GM12878 (cell line): ENCODE results near the gene SLC6A11. TPM values are rescaled to one million over a fixed set of nuclear protein-coding genes. Genes with fewer than 3 reads are reported as not detected.

Experiments
- ATAC-seq: fragments of 200-7000 bp; cut with Tn5 transposase; 3 replicates; pipeline ENCODE4 v1.9.1; 2020; ENCODE audit warnings: mild to moderate bottlenecking, moderate library complexity
- BruUV-seq: library from RNA; stranded (reverse); fragments of 400-500 nt; replicated peaks from 2 replicates; lab custom pipeline; 2021; lab: Mats Ljungman, UMichigan
- CTCF ChIA-PET: fragments of 300-600 bp; sonication (Branson Sonifier 250); formaldehyde crosslinking; extraction: SDS; loops from one replicate; lab custom pipeline; 2021; ENCODE audit warnings: inconsistent platforms; lab: Yijun Ruan, JAX
- POLR2A ChIA-PET: fragments of 350-600 bp; formaldehyde crosslinking; extraction: SDS; loops from one replicate; lab custom pipeline; 2021; ENCODE audit warnings: inconsistent platforms; lab: Charles Lee
- RAD21 ChIA-PET: fragments of 300-600 bp; sonication (Branson Sonifier 250); formaldehyde crosslinking; loops from one replicate; lab custom pipeline; 2023; ENCODE audit warnings: antibody characterized with exemption; ENCODE audit not compliant: unreplicated experiment; lab: Charles Lee
- SMC1A ChIA-PET: fragments of 300-600 bp; sonication (Branson Sonifier 250); formaldehyde crosslinking; loops from one replicate; lab custom pipeline; 2023; ENCODE audit not compliant: unreplicated experiment, uncharacterized antibody; lab: Charles Lee
- DNase-seq: peaks from one replicate; pipeline ENCODE4 v3.0.0-alpha.2; 2011; ENCODE audit warnings: low read depth, low spot score
- FAIRE-seq: peaks from 3 replicates; lab custom pipeline; 2011; peaks lifted over from hg19 to GRCh38; lab: Jason Lieb, UNC
- H2AFZ ChIP-seq: 2 replicates; pipeline ENCODE4 v1.6.0; 2011; ENCODE audit warnings: low read depth, low read length, control low read depth; ENCODE audit not compliant: control insufficient read depth
- H3K27ac ChIP-seq: 2 replicates; pipeline ENCODE4 v1.5.1; 2011; ENCODE audit warnings: control low read depth; ENCODE audit not compliant: control insufficient read depth, insufficient read depth
- H3K27me3 ChIP-seq, 2 experiments: replicated peaks in 1 of 2; 2 replicates each; pipeline versions ENCODE4 v1.6.0 to v1.6.1; 2011; ENCODE audit warnings: low read length in 1 of 2; ENCODE audit not compliant: control insufficient read depth in 2 of 2, insufficient read depth in 2 of 2
- H3K36me3 ChIP-seq, 2 experiments: 2 replicates each; pipeline ENCODE4 v1.5.1; 2011; ENCODE audit warnings: low read length in 1 of 2; ENCODE audit not compliant: control insufficient read depth in 2 of 2, insufficient read depth in 2 of 2
- H3K4me1 ChIP-seq: 2 replicates; pipeline ENCODE4 v1.6.1; 2011; ENCODE audit warnings: mild to moderate bottlenecking, low read length, moderate library complexity, mixed read lengths; ENCODE audit not compliant: control insufficient read depth, insufficient read depth
- H3K4me2 ChIP-seq: 2 replicates; pipeline ENCODE4 v1.6.0; 2011; ENCODE audit warnings: control low read depth; ENCODE audit not compliant: control insufficient read depth, insufficient read depth
- H3K4me3 ChIP-seq: fragments of 200-600 bp; sonication (generic); 2 replicates; pipeline ENCODE4 v1.5.1; 2016
- H3K79me2 ChIP-seq: 2 replicates; pipeline ENCODE4 v1.6.0; 2011; ENCODE audit warnings: low read length; ENCODE audit not compliant: control insufficient read depth, insufficient read depth
- H3K9ac ChIP-seq: 2 replicates; pipeline ENCODE4 v1.8.0; 2011; ENCODE audit warnings: low read length, control low read depth, mixed read lengths; ENCODE audit not compliant: control insufficient read depth, insufficient read depth
- H3K9me3 ChIP-seq: replicated peaks from 3 replicates; pipeline ENCODE4 v1.5.1; 2011; ENCODE audit warnings: mild to moderate bottlenecking, low read length; ENCODE audit not compliant: control insufficient read depth, insufficient read depth
- H4K20me1 ChIP-seq: 2 replicates; pipeline ENCODE4 v1.6.0; 2011; ENCODE audit not compliant: control insufficient read depth, insufficient read depth
- BCL3 ChIP-seq: IDR thresholded peaks from 2 replicates; pipeline ENCODE4 v1.6.1; 2011; ENCODE audit warnings: borderline replicate concordance, low read depth, mild to moderate bottlenecking, moderate library complexity, low read length; ENCODE audit not compliant: insufficient read depth, poor library complexity, severe bottlenecking
- CHD1 ChIP-seq: IDR thresholded peaks from 2 replicates; pipeline ENCODE4 v1.6.1; 2012; ENCODE audit warnings: low read depth, low read length, improper control_type of control experiment
- EED ChIP-seq: sonication (generic); IDR thresholded peaks from 2 replicates; pipeline ENCODE4 v1.6.1; 2016; ENCODE audit warnings: antibody characterized with exemption, low read depth
- MLLT1 ChIP-seq: fragments of 450-650 bp; IDR thresholded peaks from 2 replicates; pipeline ENCODE4 v1.6.1; 2016; ENCODE audit warnings: mild to moderate bottlenecking
- MTA2 ChIP-seq: fragments of 450-650 bp; IDR thresholded peaks from 2 replicates; pipeline ENCODE4 v1.6.1; 2016; ENCODE audit warnings: low read depth, mild to moderate bottlenecking, moderate library complexity
- NR2C2 ChIP-seq: IDR thresholded peaks from 2 replicates; pipeline ENCODE4 v1.6.1; 2011; ENCODE audit warnings: borderline replicate concordance, low read depth; ENCODE audit not compliant: control insufficient read depth, insufficient read length
- NRF1 ChIP-seq: conservative IDR thresholded peaks from 2 replicates; pipeline ENCODE4 v1.6.1; 2011; ENCODE audit warnings: mild to moderate bottlenecking, low read depth, low read length, improper control_type of control experiment
- PAX8 ChIP-seq: fragments of 450-650 bp; IDR thresholded peaks from 2 replicates; pipeline ENCODE4 v1.6.1; 2017; ENCODE audit warnings: mild to moderate bottlenecking, moderate library complexity
- SIN3A ChIP-seq: IDR thresholded peaks from 2 replicates; pipeline ENCODE4 v1.6.1; 2012; ENCODE audit warnings: low read depth, low read length, improper control_type of control experiment
- SPI1 ChIP-seq: IDR thresholded peaks from 2 replicates; pipeline ENCODE4 v1.6.1; 2011; ENCODE audit warnings: low read depth, mild to moderate bottlenecking, low read length, moderate library complexity, borderline replicate concordance; ENCODE audit not compliant: insufficient read depth
- SREBF1 ChIP-seq: IDR thresholded peaks from 2 replicates; pipeline ENCODE4 v1.6.1; 2012; ENCODE audit warnings: mild to moderate bottlenecking, low read length
- USF2 ChIP-seq: IDR thresholded peaks from 2 replicates; pipeline ENCODE4 v1.6.1; 2011; ENCODE audit warnings: low read depth, low read length, improper control_type of control experiment, borderline replicate concordance
- ZNF622 ChIP-seq: fragments of 450-650 bp; IDR thresholded peaks from 2 replicates; pipeline ENCODE4 v1.6.1; 2017; ENCODE audit warnings: mild to moderate bottlenecking, inconsistent platforms
- WGBS: methylation state at CpG from one replicate; pipeline ENCODE4 v1.1.6; 2016; ENCODE audit warnings: low lambda C conversion rate; ENCODE audit not compliant: insufficient replicate concordance, insufficient coverage; ENCODE audit errors: missing lambda C conversion rate; 5-methylcytosine and 5-hydroxymethylcytosine counted together
- in situ Hi-C: fragments of 300-500 bp; cut with MboI; formaldehyde crosslinking; loops from 9 replicates; pipeline ENCODE4 v1.14.3; 2018; ENCODE audit warnings: mixed read lengths
- intact Hi-C: fragments of 100-400 bp; cut with micrococcal nuclease; formaldehyde crosslinking; loops from one replicate; pipeline ENCODE4 v1.14.2; 2022; ENCODE audit not compliant: unreplicated experiment
- polyA plus RNA-seq, 11 experiments: library from polyadenylated mRNA; depleted of rRNA in 4 of 11; unstranded in 6 of 11; stranded (reverse) in 5 of 11; fragments of >200 nt; fragmentation: Nextera tagmentation in 4 of 11; fragmentation: Illumina TruSeq in 1 of 11; extraction: Ambion mirVana in 4 of 11; extraction: Trizol in 1 of 11; gene quantifications; 1 replicate in 1 of 11; 2 replicates in 10 of 11; pipeline versions ENCODE4 v1.2.1 to v1.2.3, GENCODE V29; 2011 to 2016; ENCODE audit warnings: inconsistent platforms in 2 of 11, missing spikeins in 2 of 11, low read depth in 1 of 11
- total RNA-seq, 4 experiments: library from RNA; depleted of rRNA in 3 of 4; stranded (reverse); fragments of >200 nt in 3 of 4; fragmentation: Illumina TruSeq in 1 of 4; extraction: Trizol in 1 of 4; gene quantifications; 2 replicates each; pipeline versions ENCODE4 v1.2.1 to v1.2.3, GENCODE V29; 2013 to 2021
- TF ChIP-seq, protein P1 (sequence below): IDR thresholded peaks from 2 replicates; pipeline ENCODE4 v1.6.1; 2012; ENCODE audit warnings: mild to moderate bottlenecking, low read depth, low read length

The SLC6A11 gene
- total and polyA plus RNA-seq, 10 of the 15 experiments (the other 5 are each of a cell fraction or from before 2014, with no cell fraction given) = not detected

GRCh38 chr3:10889206-10889960 is 73.4 kb downstream of the SLC6A11 start:
- Histone ChIP-seq H3K9ac (no peak overlapping the region), H3K9me3 (no peaks in the 10 kb centered on the region; the same call in 2 of the 3 replicates), H3K79me2 (no peaks in the 10 kb centered on the region), H3K27me3 (no peaks in the 10 kb centered on the region), H3K4me3 (no peak overlapping the region), H3K27ac (no peak overlapping the region), H3K4me1 (no peaks in the 10 kb centered on the region), H4K20me1 (no peaks in the 10 kb centered on the region), H3K4me2 (no peak overlapping the region), H2AFZ (no peak overlapping the region), H3K36me3 (no peaks in the 10 kb centered on the region)
- 19% methylated on average over 2 of the region's 2 CpGs for WGBS
- no peak for TF ChIP-seq SREBF1
- TF ChIP-seq, protein P1, sequence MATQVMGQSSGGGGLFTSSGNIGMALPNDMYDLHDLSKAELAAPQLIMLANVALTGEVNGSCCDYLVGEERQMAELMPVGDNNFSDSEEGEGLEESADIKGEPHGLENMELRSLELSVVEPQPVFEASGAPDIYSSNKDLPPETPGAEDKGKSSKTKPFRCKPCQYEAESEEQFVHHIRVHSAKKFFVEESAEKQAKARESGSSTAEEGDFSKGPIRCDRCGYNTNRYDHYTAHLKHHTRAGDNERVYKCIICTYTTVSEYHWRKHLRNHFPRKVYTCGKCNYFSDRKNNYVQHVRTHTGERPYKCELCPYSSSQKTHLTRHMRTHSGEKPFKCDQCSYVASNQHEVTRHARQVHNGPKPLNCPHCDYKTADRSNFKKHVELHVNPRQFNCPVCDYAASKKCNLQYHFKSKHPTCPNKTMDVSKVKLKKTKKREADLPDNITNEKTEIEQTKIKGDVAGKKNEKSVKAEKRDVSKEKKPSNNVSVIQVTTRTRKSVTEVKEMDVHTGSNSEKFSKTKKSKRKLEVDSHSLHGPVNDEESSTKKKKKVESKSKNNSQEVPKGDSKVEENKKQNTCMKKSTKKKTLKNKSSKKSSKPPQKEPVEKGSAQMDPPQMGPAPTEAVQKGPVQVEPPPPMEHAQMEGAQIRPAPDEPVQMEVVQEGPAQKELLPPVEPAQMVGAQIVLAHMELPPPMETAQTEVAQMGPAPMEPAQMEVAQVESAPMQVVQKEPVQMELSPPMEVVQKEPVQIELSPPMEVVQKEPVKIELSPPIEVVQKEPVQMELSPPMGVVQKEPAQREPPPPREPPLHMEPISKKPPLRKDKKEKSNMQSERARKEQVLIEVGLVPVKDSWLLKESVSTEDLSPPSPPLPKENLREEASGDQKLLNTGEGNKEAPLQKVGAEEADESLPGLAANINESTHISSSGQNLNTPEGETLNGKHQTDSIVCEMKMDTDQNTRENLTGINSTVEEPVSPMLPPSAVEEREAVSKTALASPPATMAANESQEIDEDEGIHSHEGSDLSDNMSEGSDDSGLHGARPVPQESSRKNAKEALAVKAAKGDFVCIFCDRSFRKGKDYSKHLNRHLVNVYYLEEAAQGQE = no peak
- no peak for TF ChIP-seq ZNF622
- TF ChIP-seq SPI1 = no peak
- no peak for TF ChIP-seq USF2
- TF ChIP-seq CHD1 = no peak
- TF ChIP-seq MTA2 = no peak
- no peak for TF ChIP-seq PAX8
- TF ChIP-seq NRF1 = no peak
- no peak for TF ChIP-seq NR2C2
- TF ChIP-seq BCL3 = no peak
- TF ChIP-seq MLLT1 = no peak
- no peak for TF ChIP-seq EED
- TF ChIP-seq SIN3A = no peak
- ChIA-PET CTCF (interaction anchor here (0.6 kb wide), 2 partner anchors 35 to 958 kb away, joined by 3 read pairs; no protein-coding TSS in a partner anchor), RAD21 (no interaction called here), POLR2A (no interaction called here), SMC1A (no interaction called here)
- intact Hi-C loops = no loop called here
- DNase-seq (no peak), FAIRE-seq (no peak), ATAC-seq (no peak)
- in situ Hi-C loops = no loop called here
- no TSS peak for BruUV-seq
